ENCODE results near the gene SLC6A13.

The SLC6A13 gene

DNA sequence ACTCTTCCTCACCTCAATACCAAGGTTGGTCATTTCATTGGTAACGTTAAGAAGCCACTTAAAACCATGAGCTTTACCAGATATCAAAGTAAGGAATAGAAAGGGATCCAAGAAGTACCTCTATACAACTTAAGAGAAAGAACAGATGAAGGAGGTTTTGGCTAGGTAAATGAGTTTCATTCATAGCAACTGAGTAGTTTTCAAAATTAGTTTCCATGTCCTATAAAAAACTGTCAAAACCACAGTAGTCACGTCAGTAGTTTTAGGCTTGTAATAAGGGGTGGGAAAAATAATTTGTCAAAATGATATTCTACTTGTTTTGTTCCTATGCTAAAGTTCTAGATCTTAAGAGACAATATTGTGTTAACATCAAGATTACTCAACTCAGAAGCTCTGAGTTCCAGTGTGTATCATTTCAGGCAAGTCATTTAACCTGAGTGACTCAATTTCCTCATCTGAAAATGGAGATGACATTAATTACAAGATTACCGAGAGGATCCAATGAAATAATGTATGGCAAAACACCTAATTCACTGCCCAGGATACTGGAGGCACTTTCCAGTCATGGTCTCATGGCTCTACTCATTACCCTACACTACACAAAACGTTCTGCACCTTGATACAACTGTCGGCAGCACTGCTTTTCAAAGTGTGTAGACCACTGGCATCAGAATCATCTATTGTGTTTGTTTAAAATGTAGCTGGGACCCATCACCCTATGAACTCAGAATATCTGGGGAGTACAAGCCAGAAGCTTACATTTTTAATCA, 24.1 kb upstream of the SLC6A13 start:
- no peak for TF ChIP-seq POLR2A (IDR thresholded peaks at IDR 0.05; ENCODE audit: low read depth, low read length)
- no peak for TF ChIP-seq POLR2AphosphoS5 (IDR thresholded peaks at IDR 0.05; ENCODE audit: low read depth, low read length)
- no peak for TF ChIP-seq TAF1 (IDR thresholded peaks at IDR 0.05; ENCODE audit: borderline replicate concordance, low read depth, low read length)
- FAIRE-seq (peak; percentile 83), DNase-seq (ENCODE audit: insufficient read length) (no peak)

DNA sequence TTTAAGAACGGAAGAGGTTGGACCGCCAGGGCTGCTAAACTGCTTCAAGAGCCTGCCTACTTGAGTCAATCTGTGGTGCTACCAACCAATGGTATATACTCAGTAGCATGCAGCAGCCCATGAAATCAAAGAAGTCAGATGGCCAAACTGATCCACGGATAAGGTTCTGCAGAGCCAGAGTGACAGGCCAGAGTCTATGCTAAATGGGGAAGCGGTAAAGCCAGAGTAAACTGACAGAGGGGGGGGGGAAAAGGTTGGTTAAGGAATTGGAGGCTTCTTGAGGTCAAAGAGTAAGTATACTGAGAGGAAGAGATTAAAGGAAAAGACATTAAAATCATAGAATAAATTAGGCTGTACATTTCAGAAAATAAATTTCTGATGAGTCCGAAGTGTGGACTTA, 15.4 kb upstream of the SLC6A13 start:
- FAIRE-seq (no peak), DNase-seq (ENCODE audit: insufficient read length) (no peak)
- TF ChIP-seq POLR2A (IDR thresholded peaks at IDR 0.05; ENCODE audit: low read depth, low read length) (no peak), TAF1 (IDR thresholded peaks at IDR 0.05; ENCODE audit: borderline replicate concordance, low read depth, low read length) (no peak), POLR2AphosphoS5 (IDR thresholded peaks at IDR 0.05; ENCODE audit: low read depth, low read length) (no peak)

DNA sequence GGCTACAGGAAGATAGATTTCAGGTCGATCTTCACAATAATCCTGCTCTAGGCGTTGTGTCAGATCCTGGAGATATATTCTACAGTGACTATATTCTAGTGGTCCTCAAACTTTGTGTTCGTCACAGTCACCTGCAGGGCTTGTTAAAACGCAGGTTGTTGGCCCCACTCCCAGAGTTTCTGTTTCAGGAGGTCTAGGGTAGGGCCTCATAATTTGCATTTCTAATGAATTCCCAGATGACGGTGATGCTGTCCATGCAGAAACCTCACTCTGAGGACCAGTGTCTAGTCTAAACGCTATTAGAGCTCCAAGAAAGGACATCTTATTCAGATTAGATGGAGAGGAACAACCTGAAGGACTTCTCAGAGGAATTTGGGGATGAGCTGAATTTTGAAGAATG, 13.2 kb upstream of the SLC6A13 start:
- no peak for TF ChIP-seq TAF1 (IDR thresholded peaks at IDR 0.05; ENCODE audit: borderline replicate concordance, low read depth, low read length)
- no peak for TF ChIP-seq POLR2AphosphoS5 (IDR thresholded peaks at IDR 0.05; ENCODE audit: low read depth, low read length)
- no peak for DNase-seq (ENCODE audit: insufficient read length)
- FAIRE-seq: no peak

DNA sequence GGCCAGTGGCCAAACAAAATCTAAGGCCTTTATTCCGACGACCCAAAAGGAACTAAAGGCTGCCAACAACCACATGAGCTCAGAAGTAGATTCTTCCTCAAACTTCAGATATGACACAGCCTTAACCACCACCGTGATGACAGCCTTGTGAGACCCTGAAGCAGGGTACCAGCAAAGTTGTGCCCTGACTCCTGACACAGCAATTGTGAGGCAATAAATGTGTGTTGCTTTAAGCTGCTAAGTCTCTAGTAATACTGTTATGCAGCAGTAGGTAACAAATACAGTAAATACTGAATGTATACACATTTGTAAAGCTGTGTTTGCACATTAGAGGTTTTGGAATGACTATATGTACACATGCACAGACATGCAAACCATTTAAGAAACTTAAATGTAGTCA, 10.7 kb upstream of the SLC6A13 start:
- DNase-seq (ENCODE audit: insufficient read length) (no peak), FAIRE-seq (no peak)
- TF ChIP-seq POLR2A (IDR thresholded peaks at IDR 0.05; ENCODE audit: low read depth, low read length) (no peak), POLR2AphosphoS5 (IDR thresholded peaks at IDR 0.05; ENCODE audit: low read depth, low read length) (no peak), TAF1 (IDR thresholded peaks at IDR 0.05; ENCODE audit: borderline replicate concordance, low read depth, low read length) (no peak)

DNA sequence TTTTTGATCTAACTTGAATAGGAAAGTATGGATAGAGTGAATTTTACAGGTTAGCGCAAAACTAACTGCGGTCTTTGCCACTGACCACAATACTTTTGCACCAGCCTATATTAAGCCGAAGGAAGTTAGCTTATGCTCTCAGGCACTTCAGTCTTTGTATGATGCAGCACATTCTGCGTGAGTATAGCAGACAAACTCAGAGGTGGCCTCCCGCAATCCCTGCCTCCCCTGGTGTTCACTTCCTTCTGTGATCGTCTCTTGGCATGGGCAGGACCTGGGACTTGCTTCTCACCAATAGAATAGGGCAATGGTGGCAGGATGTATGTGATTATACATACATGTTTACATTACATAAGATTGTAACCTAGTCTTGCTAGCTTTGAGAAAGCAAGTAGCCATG, 10.3 kb upstream of the SLC6A13 start:
- FAIRE-seq (no peak), DNase-seq (ENCODE audit: insufficient read length) (no peak)
- TF ChIP-seq TAF1 (IDR thresholded peaks at IDR 0.05; ENCODE audit: borderline replicate concordance, low read depth, low read length) (no peak), POLR2A (IDR thresholded peaks at IDR 0.05; ENCODE audit: low read depth, low read length) (no peak), POLR2AphosphoS5 (IDR thresholded peaks at IDR 0.05; ENCODE audit: low read depth, low read length) (no peak)

DNA sequence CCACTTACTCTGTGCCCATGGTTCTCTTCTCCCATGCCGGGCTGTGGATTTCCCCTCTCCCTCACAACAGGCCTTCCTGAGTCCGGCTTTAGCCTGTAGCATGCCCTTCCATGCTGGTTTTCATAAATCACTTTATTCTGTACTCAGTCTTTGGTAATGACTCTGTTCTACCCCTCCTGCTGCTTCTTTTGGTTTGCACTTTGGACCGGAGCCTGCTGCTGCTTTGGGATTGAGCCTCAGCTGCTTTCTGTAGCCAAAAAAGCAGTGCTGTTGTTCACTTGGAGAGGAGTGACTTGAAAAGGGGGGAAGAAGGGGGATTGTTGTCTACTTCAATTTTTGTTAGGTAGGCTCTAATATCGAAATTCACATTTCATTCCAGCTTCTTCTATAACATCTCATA, 8.5 kb upstream of the SLC6A13 start:
- FAIRE-seq (no peak), DNase-seq (ENCODE audit: insufficient read length) (no peak)
- TF ChIP-seq POLR2AphosphoS5 (IDR thresholded peaks at IDR 0.05; ENCODE audit: low read depth, low read length): no peak
- no peak for TF ChIP-seq POLR2A (IDR thresholded peaks at IDR 0.05; ENCODE audit: low read depth, low read length)
- TF ChIP-seq TAF1 (IDR thresholded peaks at IDR 0.05; ENCODE audit: borderline replicate concordance, low read depth, low read length): no peak

DNA sequence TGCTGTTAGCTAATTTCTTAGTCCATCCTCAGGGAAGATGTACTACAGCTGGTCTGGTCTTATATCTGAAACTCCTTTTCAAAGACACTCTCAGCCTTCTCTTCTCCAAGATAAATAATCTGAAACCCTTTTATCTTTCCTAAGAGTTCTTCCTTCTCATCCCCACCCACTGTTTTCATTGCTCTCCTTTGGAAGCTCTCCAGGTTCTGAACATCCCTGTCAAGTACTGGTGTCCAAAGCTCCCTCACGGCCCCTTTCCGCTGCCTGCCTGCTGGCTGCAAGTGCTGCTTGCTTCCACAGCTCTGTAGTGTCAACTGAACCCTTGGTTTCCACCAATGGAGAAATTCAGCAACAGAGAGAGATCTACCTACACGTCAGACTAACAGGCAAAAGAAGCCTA, 6.6 kb upstream of the SLC6A13 start:
- FAIRE-seq: no peak
- no peak for DNase-seq (ENCODE audit: insufficient read length)
- no peak for TF ChIP-seq POLR2AphosphoS5 (IDR thresholded peaks at IDR 0.05; ENCODE audit: low read depth, low read length)
- no peak for TF ChIP-seq POLR2A (IDR thresholded peaks at IDR 0.05; ENCODE audit: low read depth, low read length)
- no peak for TF ChIP-seq TAF1 (IDR thresholded peaks at IDR 0.05; ENCODE audit: borderline replicate concordance, low read depth, low read length)

DNA sequence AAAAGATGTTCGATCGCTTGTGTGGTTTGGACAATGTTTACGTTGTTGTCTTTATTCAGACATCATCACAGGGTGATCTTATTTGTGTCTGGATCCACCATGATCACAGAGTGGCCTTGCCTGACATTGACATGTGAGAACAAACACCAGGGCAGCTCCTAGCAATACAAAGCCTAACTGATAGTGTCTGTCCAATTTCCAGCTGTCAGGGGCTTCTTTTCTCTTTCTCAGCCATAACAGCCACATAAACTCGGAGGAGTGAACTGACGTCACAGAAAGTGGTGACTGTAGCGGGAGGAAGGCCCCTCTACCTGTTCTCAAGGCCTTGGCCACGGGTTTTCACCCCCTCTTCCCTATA, 5.8 kb upstream of the SLC6A13 start:
- FAIRE-seq: no peak
- TF ChIP-seq POLR2AphosphoS5 (IDR thresholded peaks at IDR 0.05; ENCODE audit: low read depth, low read length): no peak
- no peak for TF ChIP-seq TAF1 (IDR thresholded peaks at IDR 0.05; ENCODE audit: borderline replicate concordance, low read depth, low read length)
- no peak for TF ChIP-seq POLR2A (IDR thresholded peaks at IDR 0.05; ENCODE audit: low read depth, low read length)
- no peak for DNase-seq (ENCODE audit: insufficient read length)

DNA sequence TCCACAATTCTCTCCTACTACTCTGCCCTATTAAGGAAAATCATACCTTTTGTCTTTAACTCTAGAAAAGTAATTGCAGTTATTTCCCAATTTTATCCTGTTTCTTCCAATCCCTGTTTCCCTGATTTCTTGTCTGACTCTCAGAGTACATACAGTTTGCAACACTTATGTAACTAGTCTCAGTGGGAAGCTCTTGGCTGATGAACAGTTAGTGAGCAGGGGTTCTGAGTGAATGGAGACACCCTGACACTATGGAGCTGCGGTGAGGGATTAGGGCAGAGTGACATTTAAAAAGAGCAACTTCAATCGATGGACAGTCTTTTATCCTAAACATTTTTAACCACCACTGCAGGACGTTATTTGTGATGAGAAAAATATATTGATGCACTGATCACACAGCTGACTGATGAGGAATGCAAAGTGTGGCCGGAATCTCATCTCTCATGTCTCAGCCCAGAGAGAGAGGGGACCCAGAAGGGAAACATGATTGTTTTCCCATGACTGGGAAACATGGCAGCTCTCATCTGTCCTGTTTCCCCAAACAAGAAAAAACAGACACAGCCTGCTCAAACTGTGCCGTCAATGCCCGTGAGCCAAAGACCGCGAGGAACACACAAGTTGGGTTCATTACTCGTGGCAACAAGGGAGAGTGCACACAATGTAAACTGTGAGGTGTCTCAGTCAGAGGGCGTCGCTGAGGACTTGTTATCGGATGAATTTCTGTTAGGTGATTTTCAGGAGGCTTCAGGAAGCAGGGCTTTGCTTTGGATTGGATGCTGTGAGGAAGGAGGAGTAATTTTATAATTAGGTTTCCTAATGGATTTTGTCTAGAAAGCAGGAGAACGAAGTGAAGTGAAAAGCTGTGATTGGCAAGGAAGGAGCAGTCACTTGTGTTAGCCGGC, 5.2 kb upstream of the SLC6A13 start:
- FAIRE-seq: no peak
- TF ChIP-seq TAF1 (IDR thresholded peaks at IDR 0.05; ENCODE audit: borderline replicate concordance, low read depth, low read length): no peak
- TF ChIP-seq POLR2AphosphoS5 (IDR thresholded peaks at IDR 0.05; ENCODE audit: low read depth, low read length): no peak
- TF ChIP-seq POLR2A (IDR thresholded peaks at IDR 0.05; ENCODE audit: low read depth, low read length): no peak
- no peak for DNase-seq (ENCODE audit: insufficient read length)

DNA sequence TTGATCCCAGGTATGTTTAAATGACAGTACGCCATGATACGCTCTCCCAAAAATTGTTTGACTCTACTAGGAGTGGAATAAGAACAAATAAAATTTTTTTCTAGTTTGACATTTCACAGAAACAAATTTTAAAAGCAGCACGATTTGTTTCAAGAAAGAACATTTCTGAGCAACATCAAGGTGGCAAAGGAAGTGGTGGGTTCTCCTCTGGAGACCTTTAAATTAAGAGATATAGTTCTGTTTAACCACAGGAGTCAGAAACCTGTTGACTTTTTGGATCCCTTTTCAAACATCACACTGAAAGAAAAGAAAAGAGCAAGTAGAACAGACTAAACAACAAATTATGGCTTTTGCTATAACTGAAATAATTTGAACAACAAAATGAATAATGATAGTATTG, 2.5 kb upstream of the SLC6A13 start:
- TF ChIP-seq POLR2AphosphoS5 (IDR thresholded peaks at IDR 0.05; ENCODE audit: low read depth, low read length) (no peak), POLR2A (IDR thresholded peaks at IDR 0.05; ENCODE audit: low read depth, low read length) (no peak)
- no peak for DNase-seq (ENCODE audit: insufficient read length)
- no peak for FAIRE-seq

DNA sequence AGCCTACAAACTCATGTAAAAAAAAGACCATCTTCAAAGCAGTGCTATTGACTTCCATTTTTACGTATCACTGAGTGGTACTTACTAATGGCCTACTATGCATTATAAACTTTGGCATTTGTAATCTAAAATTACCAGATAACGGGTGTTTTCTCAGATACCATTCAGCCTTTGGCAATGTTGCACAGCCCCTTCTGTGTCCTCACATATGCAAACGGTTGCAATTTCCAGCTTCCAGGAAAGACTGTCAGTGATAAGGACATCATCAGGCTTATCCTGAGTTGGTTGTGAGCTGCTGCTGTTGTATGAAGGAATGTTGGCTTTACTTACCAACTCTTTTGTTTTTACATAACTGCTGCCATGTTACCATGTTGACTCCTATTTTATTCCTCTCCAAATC, 1.6 kb upstream of the SLC6A13 start:
- no peak for FAIRE-seq
- DNase-seq (ENCODE audit: insufficient read length): no peak
- no peak for TF ChIP-seq TAF1 (IDR thresholded peaks at IDR 0.05; ENCODE audit: borderline replicate concordance, low read depth, low read length)
- no peak for TF ChIP-seq POLR2A (IDR thresholded peaks at IDR 0.05; ENCODE audit: low read depth, low read length)
- TF ChIP-seq POLR2AphosphoS5 (IDR thresholded peaks at IDR 0.05; ENCODE audit: low read depth, low read length): no peak

DNA sequence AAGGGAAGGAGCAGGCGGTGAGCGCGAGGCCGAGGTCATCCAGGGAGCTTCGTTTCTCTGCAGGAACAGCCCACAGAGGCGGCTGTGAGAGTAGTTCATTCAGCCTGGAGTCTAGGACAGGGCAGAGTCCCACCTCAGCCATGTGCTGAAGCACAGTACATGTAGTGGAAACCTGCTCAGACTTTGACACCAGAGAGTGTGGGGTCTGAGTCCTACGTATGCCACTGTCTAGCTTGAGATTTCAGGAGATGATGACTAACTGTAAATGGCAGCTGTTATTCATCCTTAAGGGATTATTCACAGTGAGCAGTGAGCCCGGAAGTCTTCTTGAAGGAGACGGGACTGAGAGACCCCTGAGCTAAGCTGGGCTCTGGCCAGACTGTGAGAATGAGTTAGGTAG, 938 bp upstream of the SLC6A13 start:
- TF ChIP-seq POLR2AphosphoS5 (IDR thresholded peaks at IDR 0.05; ENCODE audit: low read depth, low read length): no peak
- TF ChIP-seq TAF1 (IDR thresholded peaks at IDR 0.05; ENCODE audit: borderline replicate concordance, low read depth, low read length): no peak
- TF ChIP-seq POLR2A (IDR thresholded peaks at IDR 0.05; ENCODE audit: low read depth, low read length): no peak
- FAIRE-seq (no peak), DNase-seq (ENCODE audit: insufficient read length) (no peak)

Measured in GM12892 (cell line).